Panc1 (cell line): ENCODE results near the gene PCDHA12. TPM values are rescaled to one million over a fixed set of nuclear protein-coding genes. Genes with fewer than 3 reads are reported as not detected.

Source experiments
- ATAC-seq: fragments of 200-7000 bp; cut with Tn5 transposase; 2 replicates; pipeline ENCODE4 v1.9.1; 2020; ENCODE audit warnings: mild to moderate bottlenecking, moderate library complexity
- BruUV-seq: library from RNA; stranded (reverse); fragments of 400-500 nt; replicated peaks from 2 replicates; lab custom pipeline; 2021; lab: Mats Ljungman, UMichigan
- CTCF ChIA-PET: fragments of 300-600 bp; sonication (Branson Sonifier 250); formaldehyde crosslinking; loops from one replicate; lab custom pipeline; 2022; ENCODE audit warnings: antibody characterized with exemption; lab: Charles Lee
- POLR2A ChIA-PET: fragments of 300-600 bp; sonication (Branson Sonifier 250); formaldehyde crosslinking; loops from one replicate; lab custom pipeline; 2022; ENCODE audit warnings: antibody characterized with exemption; lab: Charles Lee
- DNase-seq: peaks from one replicate; pipeline ENCODE4 v3.0.0-alpha.2; 2010; ENCODE audit warnings: low read depth, low spot score
- H3K27ac ChIP-seq: 2 replicates; pipeline ENCODE4 v1.5.1; 2011; ENCODE audit warnings: mild to moderate bottlenecking, low read length, inconsistent platforms
- H3K27me3 ChIP-seq: fragments of 200-500 bp; sonication (Bioruptor generic); 2 replicates; pipeline ENCODE4 v1.6.0; 2014; ENCODE audit warnings: low read length, inconsistent platforms; ENCODE audit not compliant: control insufficient read depth, insufficient read depth
- H3K36me3 ChIP-seq: fragments of 200-500 bp; sonication (Bioruptor generic); 2 replicates; pipeline ENCODE4 v1.5.1; 2014; ENCODE audit warnings: inconsistent platforms, mild to moderate bottlenecking, low read length, moderate library complexity; ENCODE audit not compliant: control insufficient read depth, insufficient read depth
- H3K4me1 ChIP-seq: 2 replicates; pipeline ENCODE4 v1.5.1; 2011; ENCODE audit warnings: inconsistent platforms, mild to moderate bottlenecking, low read length, moderate library complexity; ENCODE audit not compliant: control insufficient read depth, insufficient read depth
- H3K4me3 ChIP-seq, 2 experiments: 2 replicates each; pipeline ENCODE4 v1.5.1; 2011 to 2012; ENCODE audit warnings: low read depth in 2 of 2, low read length in 2 of 2, mild to moderate bottlenecking in 2 of 2, inconsistent platforms in 1 of 2, moderate library complexity in 1 of 2
- H3K9me3 ChIP-seq: fragments of 200-500 bp; sonication (Bioruptor generic); 2 replicates; pipeline ENCODE4 v1.5.1; 2014; ENCODE audit warnings: low read depth, mild to moderate bottlenecking, inconsistent platforms, low read length, moderate library complexity; ENCODE audit not compliant: control insufficient read depth, insufficient read depth
- CTCF ChIP-seq: fragments of 450-650 bp; IDR thresholded peaks from 2 replicates; pipeline ENCODE4 v1.5.1; 2017; ENCODE audit warnings: mild to moderate bottlenecking
- POLR2AphosphoS5 ChIP-seq: IDR thresholded peaks from 2 replicates; pipeline ENCODE4 v1.6.1; 2012; ENCODE audit warnings: mild to moderate bottlenecking, low read depth, low read length, moderate library complexity
- SIN3A ChIP-seq: IDR thresholded peaks from 2 replicates; pipeline ENCODE4 v1.6.1; 2012; ENCODE audit warnings: low read depth, mild to moderate bottlenecking, low read length, moderate library complexity, borderline replicate concordance; ENCODE audit not compliant: insufficient read depth
- TCF7L2 ChIP-seq: IDR thresholded peaks from 2 replicates; pipeline ENCODE4 v1.6.1; 2011; ENCODE audit warnings: mild to moderate bottlenecking, low read depth, low read length, inconsistent platforms
- in situ Hi-C: cut with HindIII; loops from 2 replicates; pipeline ENCODE4 v1.10.0; 2016; ENCODE audit warnings: low sequenced_read_pairs, low pct_unique_long_range_greater_than_20kb
- intact Hi-C: fragments of 100-400 bp; cut with micrococcal nuclease; formaldehyde crosslinking; loops from one replicate; pipeline ENCODE4 v1.10.0; 2022; ENCODE audit not compliant: unreplicated experiment
- total RNA-seq: library from RNA; stranded (reverse); gene quantifications from one replicate; pipeline ENCODE4 v1.2.1, GENCODE V29; 2021; ENCODE audit not compliant: unreplicated experiment
- TF ChIP-seq, protein P1 (sequence below), 2 experiments: IDR thresholded peaks; 2 replicates each; pipeline ENCODE4 v1.6.1; 2011 to 2012; ENCODE audit warnings: low read depth in 2 of 2, control low read depth in 1 of 2, low read length in 1 of 2, mild to moderate bottlenecking in 1 of 2, moderate library complexity in 1 of 2; ENCODE audit not compliant: insufficient read depth in 1 of 2

PCDHA12 gene
- total RNA-seq, 1 experiment from 2014 or later = 10.0 TPM

GRCh38 chr5:140916325-140916724 lies 41.2 kb downstream of the PCDHA12 start:
- no peak overlapping the region for H3K27ac ChIP-seq
- H3K27me3 ChIP-seq = no peaks in the 10 kb centered on the region
- DNase-seq (no peak), ATAC-seq (no peak; the same call in 1 of the 2 replicates)
- TF ChIP-seq, protein P1, sequence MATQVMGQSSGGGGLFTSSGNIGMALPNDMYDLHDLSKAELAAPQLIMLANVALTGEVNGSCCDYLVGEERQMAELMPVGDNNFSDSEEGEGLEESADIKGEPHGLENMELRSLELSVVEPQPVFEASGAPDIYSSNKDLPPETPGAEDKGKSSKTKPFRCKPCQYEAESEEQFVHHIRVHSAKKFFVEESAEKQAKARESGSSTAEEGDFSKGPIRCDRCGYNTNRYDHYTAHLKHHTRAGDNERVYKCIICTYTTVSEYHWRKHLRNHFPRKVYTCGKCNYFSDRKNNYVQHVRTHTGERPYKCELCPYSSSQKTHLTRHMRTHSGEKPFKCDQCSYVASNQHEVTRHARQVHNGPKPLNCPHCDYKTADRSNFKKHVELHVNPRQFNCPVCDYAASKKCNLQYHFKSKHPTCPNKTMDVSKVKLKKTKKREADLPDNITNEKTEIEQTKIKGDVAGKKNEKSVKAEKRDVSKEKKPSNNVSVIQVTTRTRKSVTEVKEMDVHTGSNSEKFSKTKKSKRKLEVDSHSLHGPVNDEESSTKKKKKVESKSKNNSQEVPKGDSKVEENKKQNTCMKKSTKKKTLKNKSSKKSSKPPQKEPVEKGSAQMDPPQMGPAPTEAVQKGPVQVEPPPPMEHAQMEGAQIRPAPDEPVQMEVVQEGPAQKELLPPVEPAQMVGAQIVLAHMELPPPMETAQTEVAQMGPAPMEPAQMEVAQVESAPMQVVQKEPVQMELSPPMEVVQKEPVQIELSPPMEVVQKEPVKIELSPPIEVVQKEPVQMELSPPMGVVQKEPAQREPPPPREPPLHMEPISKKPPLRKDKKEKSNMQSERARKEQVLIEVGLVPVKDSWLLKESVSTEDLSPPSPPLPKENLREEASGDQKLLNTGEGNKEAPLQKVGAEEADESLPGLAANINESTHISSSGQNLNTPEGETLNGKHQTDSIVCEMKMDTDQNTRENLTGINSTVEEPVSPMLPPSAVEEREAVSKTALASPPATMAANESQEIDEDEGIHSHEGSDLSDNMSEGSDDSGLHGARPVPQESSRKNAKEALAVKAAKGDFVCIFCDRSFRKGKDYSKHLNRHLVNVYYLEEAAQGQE (IDR thresholded peaks at IDR 0.05; ENCODE audit: insufficient read depth in 1 of 2, low read depth in 2 of 2, low read length in 1 of 2) = no peak
- no peak for TF ChIP-seq POLR2AphosphoS5
- TF ChIP-seq CTCF = no peak
- TF ChIP-seq SIN3A = no peak
- no peak for TF ChIP-seq TCF7L2
- H3K36me3 ChIP-seq = no peaks in the 10 kb centered on the region
- ChIA-PET POLR2A (no interaction called here), CTCF (no interaction called here)
- H3K4me1 ChIP-seq = no peaks in the 10 kb centered on the region
- in situ Hi-C loops (no loop called here), intact Hi-C loops (no loop called here)
- BruUV-seq = no TSS peak
- H3K9me3 ChIP-seq = no peaks in the 10 kb centered on the region
- H3K4me3 ChIP-seq = no peak overlapping the region

DNA sequence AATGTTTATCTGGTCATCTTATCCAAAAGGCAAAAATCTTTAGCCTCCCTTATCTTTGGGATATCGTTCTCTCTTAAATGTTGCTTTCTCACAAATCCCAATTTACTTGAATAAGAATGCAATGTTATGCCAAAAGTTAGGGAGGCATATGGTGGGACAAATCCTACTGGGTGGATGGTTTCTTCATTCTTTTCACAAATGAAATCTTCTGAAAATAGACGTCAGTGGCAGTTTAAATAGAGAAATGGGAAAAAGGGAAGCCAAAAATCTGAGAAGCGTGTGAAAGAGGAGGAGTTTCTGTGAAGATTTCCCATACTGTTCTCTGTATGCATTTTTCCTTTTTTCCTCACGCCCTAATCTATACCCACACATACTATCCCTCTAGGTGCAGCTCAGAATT lies 48.5 kb downstream of the PCDHA12 start:
- H3K4me1 ChIP-seq = no peaks in the 10 kb centered on the region
- in situ Hi-C loops = no loop called here
- intact Hi-C loops = no loop called here
- H3K36me3 ChIP-seq = no peaks in the 10 kb centered on the region; the same call in 1 of the 2 replicates
- DNase-seq (no peak), ATAC-seq (no peak)
- H3K27me3 ChIP-seq = no peaks in the 10 kb centered on the region
- ChIA-PET CTCF (no interaction called here), POLR2A (no interaction called here)
- no peaks in the 10 kb centered on the region for H3K9me3 ChIP-seq
- H3K4me3 ChIP-seq = no peak overlapping the region
- no peak overlapping the region for H3K27ac ChIP-seq
- BruUV-seq = no TSS peak
- TF ChIP-seq TCF7L2 = no peak
- TF ChIP-seq CTCF = no peak
- TF ChIP-seq POLR2AphosphoS5 = no peak
- TF ChIP-seq, protein P1 (IDR thresholded peaks at IDR 0.05; ENCODE audit: insufficient read depth in 1 of 2, low read depth in 2 of 2, low read length in 1 of 2) = no peak
